ELF-1 (cell line): ENCODE data around the gene COMP.
A peak's percentile ranks its signal among the peaks of the same experiment; 100 is the strongest.
"Not testable (repeated sequence)": the region's sequence is repeated elsewhere in the genome, so short reads cannot be mapped to it uniquely, and the experiment has no call there.

Experiments used
- DNase-seq: peaks from one replicate; pipeline ENCODE4 v3.0.0-alpha.2; 2016; ENCODE audit warnings: low read depth, low spot score

COMP gene

DNA sequence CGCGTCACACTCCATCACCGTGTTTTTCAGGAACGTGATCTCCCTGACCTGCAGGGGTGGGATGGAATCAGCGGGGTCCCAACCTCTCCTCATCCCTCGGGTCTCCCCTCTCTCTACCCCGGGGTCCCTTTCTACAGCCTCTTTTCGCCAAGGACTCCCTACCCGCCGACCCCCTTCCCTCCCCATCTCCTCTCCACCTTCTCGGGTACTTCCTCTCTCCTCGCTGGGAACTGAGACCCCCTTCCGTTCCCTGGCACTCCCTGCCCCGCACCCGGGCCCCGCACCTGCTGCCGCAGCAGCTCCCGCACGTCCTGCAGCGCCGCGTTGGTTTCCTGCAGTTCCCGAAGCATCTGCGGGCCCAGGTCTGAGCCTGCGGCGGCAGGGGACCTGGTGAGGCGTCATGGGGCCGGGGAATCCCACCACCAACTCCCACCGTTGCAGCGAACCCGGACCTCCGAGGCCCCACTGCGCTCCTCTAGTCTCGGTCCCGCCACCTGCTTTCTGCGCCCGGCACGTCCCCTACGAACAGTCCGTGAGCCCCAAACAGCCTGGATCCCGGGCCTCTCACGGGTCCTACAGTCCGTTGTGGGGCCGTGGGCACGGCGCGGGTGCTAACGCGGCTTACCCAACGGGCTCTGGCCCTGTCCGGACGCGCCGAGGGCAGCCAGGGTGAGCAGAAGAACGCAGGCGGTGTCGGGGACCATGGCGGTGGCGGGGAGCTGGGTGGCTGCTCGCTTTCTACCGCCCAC lies at the start of gene COMP:
COMP (minus strand) TSS at position 740 of the 749 bp plus-strand sequence; CDS start at position 704, 36 bp downstream.
- no peak for DNase-seq

DNA sequence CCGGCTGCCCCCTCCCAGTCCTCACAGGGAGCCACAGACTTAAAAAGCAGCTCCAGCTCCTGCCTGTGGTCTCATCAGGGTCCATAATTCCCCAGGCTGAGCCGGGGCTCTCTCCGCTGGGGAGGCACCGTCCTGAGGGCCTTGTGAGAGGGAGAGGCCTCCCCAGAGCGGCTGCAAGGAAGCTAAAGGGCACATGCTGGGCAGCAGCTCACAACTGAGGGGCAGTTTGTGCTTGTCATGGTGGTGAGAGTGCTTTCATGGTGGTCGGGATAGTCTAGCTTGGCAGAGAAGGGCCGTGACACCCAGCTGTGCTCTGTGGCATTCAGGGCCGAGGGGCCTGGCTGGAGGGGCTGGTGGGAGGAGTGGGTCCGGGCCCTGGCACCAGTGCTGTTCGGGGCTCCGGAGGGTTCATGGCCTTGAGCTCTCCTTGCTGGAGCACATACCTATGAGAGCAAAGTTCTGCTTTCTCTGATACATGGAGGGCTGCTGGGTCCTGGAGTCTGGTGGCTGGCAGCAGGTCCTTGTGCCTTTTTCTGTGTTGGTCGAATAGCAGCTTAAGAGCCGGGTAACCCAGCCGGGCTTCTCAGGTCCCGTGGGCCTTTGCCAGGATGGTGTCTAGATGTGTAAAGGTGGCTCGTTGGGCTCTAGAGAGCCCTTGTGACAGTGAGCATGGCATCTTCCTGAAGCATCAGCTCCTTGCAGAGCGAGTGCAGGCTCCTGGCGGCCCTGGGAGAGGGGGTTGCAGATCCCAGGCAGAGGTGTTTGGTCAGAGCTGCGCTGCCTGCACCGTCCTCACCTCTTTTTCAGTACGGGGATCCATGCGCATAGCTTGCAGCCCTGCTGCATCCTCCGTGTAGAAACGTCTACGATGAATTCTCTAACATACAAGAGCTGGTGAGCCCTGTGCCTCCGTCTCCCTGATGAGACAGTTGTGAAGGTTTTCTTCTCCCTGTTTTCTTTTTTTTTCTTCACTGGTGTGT lies 49.5 kb upstream of the COMP start:
- DNase-seq, result no peak

DNA sequence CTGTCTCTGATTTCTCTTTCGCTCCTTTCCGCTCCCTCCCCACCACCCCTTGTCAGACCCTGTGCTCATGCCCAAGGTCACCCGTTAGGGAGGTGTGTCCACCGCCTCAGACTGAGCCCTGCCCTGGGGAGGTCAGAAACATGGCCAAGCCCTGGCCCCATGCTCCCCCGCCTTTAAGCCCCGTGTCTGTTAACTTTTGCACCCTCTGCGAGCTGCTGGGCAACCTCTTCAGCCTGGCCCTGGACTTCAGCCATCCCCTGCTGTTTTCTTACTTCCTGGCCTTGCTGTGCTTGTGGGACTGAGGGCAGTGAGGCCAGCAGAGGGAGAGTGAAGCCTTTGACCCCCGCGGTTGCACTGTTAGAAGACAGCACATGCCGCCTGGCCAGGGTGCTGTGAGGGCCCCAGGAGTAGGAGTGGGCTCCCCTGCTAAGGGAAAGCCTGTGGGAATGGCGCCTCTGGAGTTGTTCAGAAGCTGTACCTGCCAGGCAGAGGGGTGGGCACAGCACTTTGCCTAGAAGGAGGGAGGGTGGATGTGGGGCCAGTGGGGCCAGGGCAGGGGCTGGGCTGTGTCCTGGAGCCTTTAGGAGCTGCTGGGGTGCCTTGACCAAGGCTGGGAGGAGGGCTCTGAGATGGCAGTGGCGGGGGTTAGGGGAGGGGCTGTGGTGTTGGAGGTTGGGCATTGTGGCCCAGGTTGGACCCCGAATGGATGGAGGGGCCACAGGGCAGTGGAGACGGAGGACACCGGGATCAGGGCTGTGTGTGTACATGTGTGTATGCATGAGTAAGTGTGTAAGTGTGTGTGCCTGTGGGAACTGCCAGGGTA lies 48.6 kb upstream of the COMP start:
- DNase-seq, result no peak

DNA sequence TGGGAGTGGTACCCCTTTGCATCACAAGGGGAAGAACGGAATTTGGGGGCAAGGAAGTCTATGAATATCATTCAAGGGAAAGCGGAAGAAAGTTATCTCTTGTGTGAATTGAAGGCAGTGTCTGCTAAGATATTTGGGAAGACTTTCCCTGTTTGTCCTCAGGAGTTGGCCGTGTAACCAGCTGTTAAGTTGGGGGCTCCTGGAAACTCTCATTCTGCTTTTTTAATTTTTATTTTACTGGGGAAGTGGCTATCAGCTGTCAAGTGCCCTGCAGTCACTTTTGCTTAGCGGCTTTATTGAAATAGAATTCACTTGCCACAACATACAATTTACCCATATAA lies 43.5 kb upstream of the COMP start:
- DNase-seq, result no peak

DNA sequence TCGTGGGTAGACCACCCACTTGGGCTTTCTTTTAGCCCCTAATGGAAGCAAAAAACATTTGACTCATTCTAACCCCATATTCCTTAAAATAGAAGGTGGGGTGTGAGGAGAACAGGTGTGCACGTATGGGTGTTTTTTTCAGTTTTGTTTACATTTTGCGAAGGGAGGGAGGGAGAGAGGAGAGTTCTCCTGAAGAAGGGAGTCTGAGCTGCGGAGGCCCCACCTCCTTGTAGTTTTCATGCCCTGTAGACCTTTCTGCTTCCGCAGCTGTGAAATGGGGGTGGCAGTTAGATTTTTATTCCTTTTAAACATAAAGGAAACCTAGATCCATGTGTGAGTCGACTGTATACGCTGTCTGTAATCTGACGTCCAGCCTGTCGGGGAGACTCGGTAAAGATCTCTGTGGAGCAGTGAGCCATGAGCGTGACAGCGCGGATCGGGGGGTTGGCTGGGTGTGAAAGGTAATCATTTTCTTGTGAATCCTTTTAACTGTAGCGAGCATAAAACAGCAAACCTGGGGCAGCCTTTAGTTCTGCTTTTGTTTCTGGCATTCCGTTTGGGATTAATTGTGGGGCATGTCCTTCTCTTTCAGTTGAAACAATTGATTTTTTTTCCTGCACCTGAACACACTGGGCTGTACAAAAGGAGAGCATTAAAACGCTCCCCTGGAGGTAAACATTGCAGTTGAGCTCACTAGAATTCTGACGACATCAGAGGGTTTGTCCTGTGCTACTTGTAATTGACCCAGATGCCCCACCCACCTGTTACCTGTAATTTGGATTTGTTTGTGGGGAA lies 42.9 kb upstream of the COMP start:
- no peak for DNase-seq

DNA sequence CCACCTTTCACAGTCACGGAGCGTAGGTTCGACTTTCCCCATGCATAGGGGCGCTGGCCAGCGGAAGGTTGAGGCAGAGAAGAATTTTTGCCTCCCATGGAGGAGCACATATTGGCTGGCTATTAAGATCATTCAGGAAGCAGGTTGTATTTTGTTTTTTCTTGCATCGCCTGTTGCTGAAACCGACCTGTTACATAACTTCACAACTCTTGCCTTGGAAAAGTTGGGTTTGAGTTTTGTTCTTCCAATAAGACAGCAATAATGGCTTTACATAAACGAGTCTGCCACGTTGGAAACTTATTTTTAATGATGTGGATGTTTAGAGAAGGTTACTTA lies 42.0 kb upstream of the COMP start:
- no peak for DNase-seq

DNA sequence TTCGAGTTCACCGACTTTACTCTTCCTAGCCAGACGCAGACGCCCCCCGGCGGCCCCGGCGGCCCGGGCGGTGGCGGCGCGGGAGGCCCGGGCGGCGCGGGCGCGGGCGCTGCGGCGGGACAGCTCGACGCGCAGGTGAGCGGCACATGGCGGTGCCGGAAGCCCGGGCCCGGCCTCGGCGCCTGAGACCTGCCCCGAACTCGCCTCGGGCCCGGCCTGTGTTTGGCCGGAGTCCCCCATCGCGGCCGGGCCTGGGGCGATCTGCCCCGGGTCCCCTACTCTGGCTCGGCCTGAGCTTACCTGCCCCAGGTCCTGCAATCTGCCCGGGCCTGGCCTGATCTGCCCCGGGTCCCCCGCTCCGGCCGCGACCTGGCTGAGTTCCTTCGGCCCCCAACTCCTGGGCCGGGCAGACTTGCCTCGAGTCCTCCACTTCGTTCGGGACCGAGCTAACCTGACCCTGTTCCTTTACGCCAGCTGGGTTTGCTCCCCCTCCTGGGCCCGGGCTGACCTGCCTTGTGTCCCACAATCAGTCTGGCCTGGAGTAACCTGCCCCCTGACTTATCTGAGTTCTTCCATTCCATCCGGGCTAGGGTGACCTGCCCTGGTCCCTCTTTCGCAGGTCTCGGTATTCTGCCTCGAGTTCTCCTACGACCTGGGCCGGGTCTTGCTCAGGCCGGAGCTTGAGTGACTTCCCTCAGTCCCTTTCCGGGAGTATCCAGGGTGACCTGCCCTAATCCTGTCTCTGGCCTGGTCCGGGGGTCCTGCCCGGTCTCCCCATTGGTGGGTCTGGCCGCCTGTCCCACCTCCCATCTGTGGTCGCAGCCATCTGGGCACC lies 41.4 kb upstream of the COMP start:
- peak; percentile 48 for DNase-seq

DNA sequence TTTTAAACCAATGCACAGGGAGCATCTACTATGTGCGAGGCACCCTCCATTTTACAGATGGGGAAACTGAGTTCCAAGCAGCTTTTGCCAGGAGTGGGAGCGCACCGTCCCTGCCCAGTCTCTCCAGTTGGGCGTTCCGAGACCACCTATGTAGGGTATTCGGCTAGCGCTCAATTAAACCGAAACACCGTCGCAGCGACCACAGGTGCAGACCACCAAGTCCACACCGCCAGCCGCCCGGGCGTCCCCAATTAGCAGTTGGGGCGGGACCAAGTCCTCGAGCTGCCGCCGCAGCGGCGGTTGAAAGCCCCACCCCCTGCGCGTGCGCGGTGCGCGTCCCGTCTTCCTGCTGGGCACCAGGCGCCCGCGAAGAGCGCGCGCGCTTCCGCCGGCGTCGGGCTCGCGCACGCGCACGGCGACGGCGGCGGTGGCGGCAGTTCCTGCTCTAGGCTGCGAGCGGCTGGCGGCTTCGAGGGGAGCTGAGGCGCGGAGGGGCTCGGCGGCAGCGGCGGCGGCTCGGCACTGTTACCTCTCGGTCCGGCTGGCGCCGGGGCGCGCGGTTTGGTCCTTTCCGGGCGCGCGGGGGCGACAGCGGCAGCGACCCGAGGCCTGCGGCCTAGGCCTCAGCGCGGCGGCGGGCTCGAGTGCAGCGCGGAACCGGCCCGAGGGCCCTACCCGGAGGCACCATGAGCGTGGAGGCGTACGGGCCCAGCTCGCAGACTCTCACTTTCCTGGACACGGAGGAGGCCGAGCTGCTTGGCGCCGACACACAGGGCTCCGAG lies 40.6 kb upstream of the COMP start, which contains the start of gene UPF1:
UPF1 (plus strand) TSS at position 436 of the 782 bp plus-strand sequence; CDS start at position 687, 251 bp downstream.
- peak; percentile 93 for DNase-seq

DNA sequence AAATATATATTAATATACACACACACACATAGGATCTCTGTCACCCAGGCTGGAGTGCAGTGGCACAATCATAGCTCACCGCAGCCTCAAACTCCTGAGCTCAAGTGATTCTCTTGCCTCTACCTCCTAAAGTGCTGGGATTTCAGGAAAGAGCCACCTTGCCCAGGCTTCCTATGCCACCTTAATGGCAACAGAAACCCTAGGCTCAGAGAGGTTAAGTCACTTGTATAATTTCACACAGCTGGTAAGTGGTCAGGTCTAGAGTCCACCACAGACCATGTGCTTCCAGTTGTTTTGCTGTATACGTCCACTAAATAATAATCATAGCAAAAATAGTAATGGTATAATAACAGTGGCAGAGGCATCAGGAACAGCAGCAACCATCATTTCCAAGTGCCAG lies 39.4 kb upstream of the COMP start:
- DNase-seq, result no peak

DNA sequence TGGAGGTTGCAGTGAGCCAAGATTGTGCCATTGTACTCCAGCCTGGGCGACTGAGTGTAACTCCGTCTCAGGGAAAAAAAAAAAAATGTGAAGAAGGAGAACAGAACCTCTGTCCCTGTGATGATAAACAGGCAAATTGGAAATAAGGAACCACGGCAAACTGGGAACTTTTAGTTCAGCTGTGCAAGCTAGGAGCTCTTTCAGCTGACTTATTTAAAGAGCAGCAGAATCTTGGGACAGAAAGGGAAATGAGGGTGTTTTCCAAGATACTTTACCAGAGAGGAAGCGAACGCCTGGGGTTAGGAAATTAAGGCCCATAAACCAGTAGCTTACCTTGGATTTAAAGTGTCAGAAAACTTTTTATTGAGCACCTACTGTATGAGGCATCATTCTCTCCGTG lies 37.7 kb upstream of the COMP start:
- no peak for DNase-seq

DNA sequence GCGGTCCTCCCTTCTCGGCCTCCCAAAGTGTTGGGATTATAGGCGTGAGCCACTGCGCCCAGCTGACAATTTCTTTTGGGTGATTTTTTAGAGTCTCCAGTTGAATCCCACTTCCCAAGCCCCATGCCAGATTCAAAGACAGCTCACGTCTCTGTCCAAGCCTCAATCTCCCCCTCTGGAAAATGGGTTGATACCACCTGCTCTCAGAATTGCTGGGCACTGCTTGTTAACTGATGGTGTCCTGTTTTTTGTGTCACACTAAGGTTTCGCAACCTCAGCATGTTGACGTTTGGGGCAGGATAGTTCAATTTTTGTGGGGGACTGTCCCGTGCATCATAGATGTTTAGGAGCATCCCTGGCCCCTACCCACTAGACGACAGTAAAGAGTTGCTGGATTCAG lies 26.5 kb upstream of the COMP start:
- DNase-seq, result no peak

DNA sequence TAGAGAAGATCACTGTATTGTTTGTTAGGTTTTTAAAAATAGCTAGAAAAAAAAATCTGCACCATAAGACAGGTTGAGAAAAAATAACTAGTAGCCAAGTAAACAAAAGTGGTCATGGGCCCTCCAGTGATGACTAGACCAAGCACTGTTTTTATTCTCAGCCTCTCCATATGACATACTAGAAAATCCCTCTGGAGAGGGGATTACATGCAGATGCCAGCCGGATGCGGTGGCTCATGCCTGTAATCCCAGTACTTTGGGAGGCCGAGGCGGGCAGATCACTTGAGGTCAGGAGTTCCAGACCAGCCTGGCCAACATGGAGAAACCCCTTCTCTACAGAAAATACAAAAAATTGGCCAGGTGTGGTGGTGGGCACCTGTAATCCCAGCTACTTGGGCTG lies 25.5 kb upstream of the COMP start:
- DNase-seq, result not testable (repeated sequence)

DNA sequence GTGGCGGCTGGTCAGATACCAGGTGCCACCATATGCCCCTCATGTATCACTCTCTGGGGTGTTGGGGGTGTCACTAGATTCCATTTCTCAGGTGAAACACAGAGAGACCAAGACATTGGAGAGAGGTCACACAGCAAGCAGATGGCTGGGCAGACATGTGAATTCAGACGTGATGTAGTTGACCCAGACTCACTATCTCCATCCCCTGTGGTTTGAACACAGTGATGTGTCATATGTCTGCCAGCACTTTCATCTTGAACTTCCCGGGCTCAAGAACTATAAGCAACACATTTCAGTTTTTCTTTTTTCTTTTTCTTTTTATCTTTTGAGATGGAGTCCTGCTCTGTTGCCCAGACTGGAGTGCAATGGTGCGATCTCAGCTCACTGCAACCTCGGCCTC lies 24.6 kb upstream of the COMP start:
- DNase-seq, result no peak

DNA sequence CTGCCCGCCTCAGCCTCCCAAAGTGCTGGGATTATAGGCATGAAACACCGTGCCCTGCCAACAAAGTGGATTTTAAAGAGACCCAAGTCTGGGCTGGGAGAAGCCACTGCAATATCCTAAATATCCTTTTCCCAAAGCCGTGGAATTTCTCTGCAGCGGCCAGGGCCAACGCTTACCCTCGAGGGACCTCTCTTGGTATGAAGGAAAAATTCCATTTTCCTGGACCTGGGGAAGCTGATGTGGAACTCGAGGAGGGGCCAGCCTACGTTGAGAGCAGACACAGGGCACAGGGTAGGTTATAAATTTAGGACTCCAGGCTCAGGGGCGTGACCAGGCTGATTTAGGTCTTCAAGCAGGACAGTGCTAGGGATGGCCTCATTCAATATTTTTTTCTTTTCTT lies 23.0 kb upstream of the COMP start:
- DNase-seq, result no peak

DNA sequence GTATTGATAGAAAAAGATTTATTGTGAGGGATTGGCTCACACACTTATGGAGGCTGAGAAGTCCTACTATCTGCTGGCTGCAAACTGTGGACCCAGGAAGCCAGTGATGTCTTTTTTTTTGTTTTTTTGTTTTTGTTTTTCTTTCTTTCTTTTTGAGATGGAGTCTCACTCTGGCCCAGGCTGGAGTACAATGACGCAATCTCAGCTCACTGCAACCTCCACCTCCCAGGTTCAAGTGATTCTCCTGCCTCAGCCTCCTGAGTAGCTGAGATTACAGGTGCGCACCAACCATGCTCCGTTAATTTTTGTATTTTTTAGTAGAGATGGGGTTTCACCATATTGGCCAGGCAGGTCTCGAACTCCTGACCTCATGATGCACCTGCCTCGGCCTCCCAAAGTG lies 20.5 kb upstream of the COMP start:
- DNase-seq, result not testable (repeated sequence)

DNA sequence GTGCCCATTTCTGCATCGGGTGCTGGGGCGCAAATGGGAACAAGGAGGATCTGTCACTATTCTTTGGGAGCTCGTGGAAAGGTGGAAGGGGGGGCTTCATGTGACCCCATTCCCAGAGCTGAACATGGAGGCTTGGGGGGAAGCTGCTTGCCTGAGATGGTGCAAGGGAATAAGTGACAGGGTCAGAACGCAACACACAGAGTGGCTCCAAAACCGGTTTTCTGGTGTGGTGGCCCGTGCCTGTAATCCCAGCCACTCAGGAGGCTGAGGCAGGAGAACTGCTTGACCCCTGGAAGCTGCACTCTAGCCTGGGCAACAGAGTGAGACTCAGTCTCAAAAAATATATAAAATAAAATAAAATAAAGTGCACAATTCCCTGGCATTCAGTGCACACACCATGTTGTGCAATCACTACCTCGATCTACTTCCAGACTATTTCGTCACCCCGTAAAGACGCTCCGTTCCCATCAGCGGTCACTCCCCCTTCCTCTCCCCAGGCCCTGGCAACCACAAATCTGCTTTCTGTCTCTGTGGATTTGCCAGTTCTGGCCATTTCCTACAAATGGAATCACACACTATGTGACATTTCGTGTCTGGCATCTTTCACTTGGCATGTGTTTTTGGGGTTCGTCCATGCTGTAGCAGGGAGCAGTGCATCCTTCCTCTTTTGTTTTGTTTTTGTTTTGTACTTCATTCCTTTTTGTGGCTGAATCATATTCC lies 18.2 kb upstream of the COMP start:
- no peak for DNase-seq

DNA sequence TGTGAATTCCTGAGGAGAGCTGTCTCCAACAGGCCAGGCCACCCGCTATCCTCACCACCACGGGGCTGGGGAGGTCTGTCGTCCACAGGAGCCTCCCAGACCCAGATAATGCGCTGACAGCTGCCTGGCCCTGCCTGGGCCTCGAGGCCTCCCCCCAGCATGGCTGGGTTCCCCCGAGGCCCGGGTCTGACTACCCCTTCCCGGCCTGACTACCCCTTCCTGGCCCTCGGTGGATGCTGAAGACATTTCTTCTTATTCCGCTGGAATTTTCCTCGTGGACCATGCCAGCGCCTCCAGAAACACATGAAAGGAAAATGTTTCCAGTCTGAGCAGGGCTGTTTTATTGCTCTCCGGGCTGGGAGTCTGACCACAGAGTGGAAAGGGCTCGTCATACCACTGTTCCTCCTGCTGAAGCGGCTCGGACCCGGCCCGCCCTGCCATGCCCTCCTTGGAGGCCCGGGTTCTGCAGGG lies 16.8 kb upstream of the COMP start:
- DNase-seq, result peak; percentile 14

DNA sequence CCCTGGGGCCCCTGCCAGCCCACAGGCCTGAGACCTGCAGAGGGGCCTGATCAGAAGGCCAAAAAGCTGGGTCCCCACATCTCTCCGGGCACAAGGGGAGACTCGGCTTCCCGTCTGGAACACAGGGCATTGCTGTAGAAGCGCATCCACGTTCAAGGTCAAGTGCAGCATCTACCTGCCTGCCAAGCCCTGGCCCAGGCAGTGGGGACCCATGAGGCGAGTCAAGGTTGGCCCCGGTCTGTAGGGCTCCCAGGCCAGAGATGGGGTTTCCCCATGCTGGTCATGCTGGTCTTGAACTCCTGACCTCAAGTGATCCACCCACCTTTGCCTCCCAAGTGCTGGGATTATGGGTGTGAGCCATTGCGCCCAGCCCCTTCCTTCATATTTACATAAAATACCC lies 13.5 kb upstream of the COMP start:
- no peak for DNase-seq

DNA sequence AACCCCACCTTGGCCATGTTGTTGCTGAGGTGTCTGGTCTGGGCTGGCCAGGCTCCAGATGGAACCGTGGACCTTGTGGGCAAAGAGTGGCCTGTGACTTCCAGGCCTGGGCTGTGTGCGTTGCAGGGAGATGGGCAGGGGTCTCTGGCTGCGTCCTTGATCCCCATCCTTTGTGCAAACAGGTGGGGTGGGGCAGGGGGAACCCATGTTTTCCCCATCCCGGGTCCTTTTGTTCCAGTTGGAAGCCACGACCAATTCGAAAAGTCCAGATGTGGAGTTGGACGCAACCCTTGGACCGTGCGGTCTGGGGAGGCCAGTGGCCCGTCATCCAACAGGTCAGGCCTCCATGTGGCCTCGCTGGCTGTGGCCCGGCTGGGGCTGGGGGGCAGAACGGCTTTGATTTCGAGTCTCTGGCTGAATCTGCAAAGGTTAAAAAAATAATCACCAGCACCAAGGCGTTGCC lies 13.1 kb upstream of the COMP start:
- DNase-seq, result no peak
